A673 (cell line): ENCODE data around the gene THBS3. TPM values are rescaled to one million over a fixed set of nuclear protein-coding genes. Genes with fewer than 3 reads are reported as not detected.

Source experiments
- BruUV-seq: library from RNA; stranded (reverse); fragments of 400-500 nt; replicated peaks from 2 replicates; lab custom pipeline; 2021; lab: Mats Ljungman, UMichigan
- CTCF ChIA-PET: fragments of 300-600 bp; sonication (Branson Sonifier 250); formaldehyde crosslinking; loops from one replicate; lab custom pipeline; 2022; ENCODE audit warnings: antibody characterized with exemption; lab: Charles Lee
- POLR2A ChIA-PET: fragments of 300-600 bp; sonication (Branson Sonifier 250); formaldehyde crosslinking; loops from one replicate; lab custom pipeline; 2022; ENCODE audit warnings: antibody characterized with exemption; ENCODE audit not compliant: low non-redundant PET; lab: Charles Lee
- DNase-seq: peaks from one replicate; pipeline ENCODE4 v3.0.0-alpha.2; 2015; ENCODE audit warnings: low spot score
- H3K27ac ChIP-seq: fragments of 200-600 bp; sonication (generic); 2 replicates; pipeline ENCODE4 v1.5.1; 2016; ENCODE audit warnings: mixed run types, low read depth, mild to moderate bottlenecking, mixed read lengths, antibody characterized with exemption, low read length; ENCODE audit not compliant: poor library complexity, severe bottlenecking
- H3K27me3 ChIP-seq: fragments of 200-600 bp; sonication (generic); replicated peaks from 2 replicates; pipeline ENCODE4 v1.6.1; 2017; ENCODE audit warnings: mixed run types, low read depth, mild to moderate bottlenecking, mixed read lengths, antibody characterized with exemption, low read length; ENCODE audit not compliant: insufficient read depth, poor library complexity
- H3K36me3 ChIP-seq: fragments of 200-600 bp; sonication (generic); 2 replicates; pipeline ENCODE4 v1.6.1; 2016; ENCODE audit warnings: mixed run types, mild to moderate bottlenecking, mixed read lengths, antibody characterized with exemption, low read length; ENCODE audit not compliant: insufficient read depth, poor library complexity, severe bottlenecking
- H3K4me1 ChIP-seq: fragments of 200-600 bp; sonication (generic); 2 replicates; pipeline ENCODE4 v1.6.1; 2017; ENCODE audit warnings: mixed run types, mild to moderate bottlenecking, mixed read lengths, antibody characterized with exemption, low read length; ENCODE audit not compliant: insufficient read depth, poor library complexity, severe bottlenecking
- H3K4me3 ChIP-seq: fragments of 200-600 bp; sonication (generic); 2 replicates; pipeline ENCODE4 v1.5.1; 2016; ENCODE audit warnings: low read depth, mixed run types, mild to moderate bottlenecking, mixed read lengths, low read length; ENCODE audit not compliant: poor library complexity, severe bottlenecking
- H3K9me3 ChIP-seq: fragments of 200-600 bp; sonication (generic); 2 replicates; pipeline ENCODE4 v1.6.1; 2016; ENCODE audit warnings: mixed run types, low read depth, mild to moderate bottlenecking, mixed read lengths, antibody characterized with exemption, low read length; ENCODE audit not compliant: poor library complexity, severe bottlenecking
- EZH2 ChIP-seq: fragments of 200-600 bp; sonication (generic); IDR thresholded peaks from 2 replicates; pipeline ENCODE4 v1.6.1; 2017; ENCODE audit warnings: borderline replicate concordance, low read depth, mild to moderate bottlenecking, mixed read lengths, antibody characterized with exemption, low read length; ENCODE audit not compliant: poor library complexity, severe bottlenecking
- intact Hi-C: fragments of 100-400 bp; cut with micrococcal nuclease; formaldehyde crosslinking; loops from one replicate; pipeline ENCODE4 v1.10.0; 2022; ENCODE audit not compliant: unreplicated experiment
- total RNA-seq: library from RNA; stranded (reverse); gene quantifications from 2 replicates; pipeline ENCODE4 v1.2.3, GENCODE V29; 2021
- TF ChIP-seq, protein P1 (sequence below): fragments of 300-800, 200-600 bp; sonication (generic); conservative IDR thresholded peaks from 2 replicates; pipeline ENCODE4 v1.5.1; 2017; ENCODE audit warnings: low read depth, mild to moderate bottlenecking, antibody characterized with exemption, low read length, moderate library complexity, mixed read lengths

The THBS3 gene
- total RNA-seq, 1 experiment from 2014 or later = 23.2 TPM

- intact Hi-C loops = loop anchor here (10.0 kb wide), 1 partner anchor 249 kb away; no protein-coding TSS in a partner anchor
- CTCF ChIA-PET = interaction anchor here (0.6 kb wide), 2 partner anchors 12 to 394 kb away, joined by 3 to 6 read pairs; no protein-coding TSS in a partner anchor
- no TSS peak for BruUV-seq
- Histone ChIP-seq H3K36me3 (peaks cover 24% of the 10 kb centered on the region), H3K4me3 (peak within 1 kb of the TSS; percentile 83), H3K27me3 (no peaks in the 10 kb centered on the region), H3K9me3 (no peaks in the 10 kb centered on the region), H3K27ac (peak within 1 kb of the TSS; percentile 82), H3K4me1 (peaks cover 21% of the 10 kb centered on the region)
- DNase-seq = peak; percentile 94
- no peak for TF ChIP-seq EZH2
- TF ChIP-seq, protein P1, sequence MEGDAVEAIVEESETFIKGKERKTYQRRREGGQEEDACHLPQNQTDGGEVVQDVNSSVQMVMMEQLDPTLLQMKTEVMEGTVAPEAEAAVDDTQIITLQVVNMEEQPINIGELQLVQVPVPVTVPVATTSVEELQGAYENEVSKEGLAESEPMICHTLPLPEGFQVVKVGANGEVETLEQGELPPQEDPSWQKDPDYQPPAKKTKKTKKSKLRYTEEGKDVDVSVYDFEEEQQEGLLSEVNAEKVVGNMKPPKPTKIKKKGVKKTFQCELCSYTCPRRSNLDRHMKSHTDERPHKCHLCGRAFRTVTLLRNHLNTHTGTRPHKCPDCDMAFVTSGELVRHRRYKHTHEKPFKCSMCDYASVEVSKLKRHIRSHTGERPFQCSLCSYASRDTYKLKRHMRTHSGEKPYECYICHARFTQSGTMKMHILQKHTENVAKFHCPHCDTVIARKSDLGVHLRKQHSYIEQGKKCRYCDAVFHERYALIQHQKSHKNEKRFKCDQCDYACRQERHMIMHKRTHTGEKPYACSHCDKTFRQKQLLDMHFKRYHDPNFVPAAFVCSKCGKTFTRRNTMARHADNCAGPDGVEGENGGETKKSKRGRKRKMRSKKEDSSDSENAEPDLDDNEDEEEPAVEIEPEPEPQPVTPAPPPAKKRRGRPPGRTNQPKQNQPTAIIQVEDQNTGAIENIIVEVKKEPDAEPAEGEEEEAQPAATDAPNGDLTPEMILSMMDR = no peak
- POLR2A ChIA-PET = no interaction called here
These were observed 47.7 kb upstream of the THBS3 start, which contains the start of gene ENTREP3 for GRCh38 chr1:155255243-155256007. Gene ENTREP3 (minus strand): TSS chr1:155255483. CDS start chr1:155254877, 606 bp downstream.

- CTCF ChIA-PET = interaction anchor here (0.6 kb wide), 1 partner anchor 394 kb away, joined by 6 read pairs; no protein-coding TSS in a partner anchor
These were observed 47.1 kb upstream of the THBS3 start for GRCh38 chr1:155254714-155255242.

DNA sequence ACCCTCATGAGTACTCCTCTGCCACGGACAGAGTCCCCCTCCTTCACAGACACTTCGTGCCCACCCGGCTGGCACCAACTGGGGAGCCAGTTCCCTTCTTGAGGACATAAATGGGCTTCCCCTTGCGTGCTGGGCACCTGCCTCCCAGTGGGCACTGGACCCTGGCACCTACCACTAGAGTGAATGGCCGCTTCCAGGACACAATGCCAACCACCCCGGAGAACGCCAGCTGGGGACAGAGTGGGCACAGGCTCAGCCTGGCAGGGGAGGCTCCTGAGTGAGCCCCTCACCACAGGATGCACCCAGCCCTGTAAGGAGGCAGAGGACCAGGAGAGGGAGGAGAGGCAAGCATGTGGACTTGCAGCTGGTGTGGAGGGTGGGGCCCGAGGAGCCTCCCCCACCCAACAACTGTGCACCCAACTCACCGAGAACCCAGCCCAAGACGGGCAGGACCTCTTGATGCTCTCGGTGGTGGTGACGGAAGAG lies 46.6 kb upstream of the THBS3 start:
- BruUV-seq = no TSS peak
- ChIA-PET POLR2A (no interaction called here), CTCF (no interaction called here)
- H3K27me3 ChIP-seq = no peaks in the 10 kb centered on the region
- no peak for TF ChIP-seq EZH2
- TF ChIP-seq, protein P1 = no peak
- H3K27ac ChIP-seq = peak overlapping the region; percentile 82
- DNase-seq = no peak
- H3K9me3 ChIP-seq = no peaks in the 10 kb centered on the region
- H3K36me3 ChIP-seq = peaks cover 14% of the 10 kb centered on the region
- intact Hi-C loops = loop anchor here (10.0 kb wide), 1 partner anchor 251 kb away; no protein-coding TSS in a partner anchor
- peaks cover 26% of the 10 kb centered on the region for H3K4me1 ChIP-seq
- H3K4me3 ChIP-seq = peak overlapping the region; percentile 83

More at GRCh38 chr1:155254714-155255242, 47.1 kb upstream of the THBS3 start:
- no peaks in the 10 kb centered on the region for H3K27me3 ChIP-seq
- H3K4me1 ChIP-seq = peaks cover 26% of the 10 kb centered on the region
- no peak for DNase-seq
- H3K27ac ChIP-seq = peak overlapping the region; percentile 82
- intact Hi-C loops = loop anchor here (10.0 kb wide), 1 partner anchor 250 kb away; no protein-coding TSS in a partner anchor
- no TSS peak for BruUV-seq
- POLR2A ChIA-PET = no interaction called here
- TF ChIP-seq, protein P1 = no peak
- TF ChIP-seq EZH2 = no peak
- H3K4me3 ChIP-seq = peak overlapping the region; percentile 83
- no peaks in the 10 kb centered on the region for H3K9me3 ChIP-seq
- peaks cover 19% of the 10 kb centered on the region for H3K36me3 ChIP-seq
